SK-N-DZ (cell line): ENCODE data around the gene EME2.

Experiments
- DNase-seq: peaks from one replicate; pipeline ENCODE4 v3.0.0-alpha.2; 2015; ENCODE audit warnings: low spot score
- small RNA-seq, 2 experiments: library from RNA; depleted of rRNA; stranded (forward); fragments of <200 nt; gene quantifications; one replicate each; pipeline ENCODE3, GENCODE V24; 2014

The EME2 gene

DNA sequence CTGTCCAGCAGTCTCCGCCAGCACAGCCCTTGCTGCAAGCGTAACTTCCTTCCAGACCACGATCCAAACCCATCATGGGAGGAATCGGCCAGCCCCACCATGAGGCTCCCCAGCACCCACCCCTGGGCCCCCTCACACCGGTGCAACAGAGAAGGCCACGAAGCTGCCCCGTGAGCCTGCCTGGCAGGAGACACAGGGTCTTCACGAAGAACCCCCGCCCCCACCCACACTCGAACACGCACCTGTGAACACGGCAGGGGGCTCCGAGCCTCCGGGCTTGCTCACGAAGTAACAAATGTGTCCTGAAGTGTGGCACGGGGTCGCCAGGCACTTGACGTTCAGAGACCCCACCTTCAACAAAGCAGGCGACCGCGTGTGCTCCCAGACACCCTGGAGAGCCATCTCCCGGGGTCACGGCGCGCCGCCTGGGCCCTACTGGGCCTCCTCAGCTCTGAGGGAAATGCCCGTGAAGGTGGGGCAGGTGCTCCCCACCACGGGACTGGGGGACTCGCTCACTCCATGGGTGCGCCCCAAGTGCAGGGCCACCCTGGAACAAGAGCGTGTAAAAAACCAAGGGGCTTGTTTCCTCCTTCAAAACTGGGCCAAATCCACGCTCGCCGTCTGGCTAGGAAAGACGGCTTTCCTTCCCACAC, 46.4 kb downstream of the EME2 start:
- no peak for DNase-seq

DNA sequence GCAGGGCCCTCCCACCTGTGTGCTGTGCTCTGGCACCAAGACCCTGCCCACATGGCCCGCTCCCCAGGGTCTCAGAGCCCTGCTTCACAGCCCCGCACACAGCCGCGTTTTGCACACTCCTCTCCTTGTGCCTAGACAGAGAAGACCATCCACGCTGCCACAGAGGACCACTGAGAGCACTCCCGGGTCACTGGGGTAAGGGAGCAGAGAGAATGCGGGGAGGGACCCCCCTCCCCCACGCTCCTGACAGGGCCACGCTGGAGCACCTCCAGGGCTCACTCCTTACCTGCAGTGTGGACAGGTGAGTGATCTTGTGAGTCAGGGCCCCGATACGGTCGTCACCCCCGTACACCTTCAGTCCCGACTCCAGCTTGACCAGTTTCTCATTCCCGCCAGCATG, 47.0 kb downstream of the EME2 start:
- DNase-seq: no peak

DNA sequence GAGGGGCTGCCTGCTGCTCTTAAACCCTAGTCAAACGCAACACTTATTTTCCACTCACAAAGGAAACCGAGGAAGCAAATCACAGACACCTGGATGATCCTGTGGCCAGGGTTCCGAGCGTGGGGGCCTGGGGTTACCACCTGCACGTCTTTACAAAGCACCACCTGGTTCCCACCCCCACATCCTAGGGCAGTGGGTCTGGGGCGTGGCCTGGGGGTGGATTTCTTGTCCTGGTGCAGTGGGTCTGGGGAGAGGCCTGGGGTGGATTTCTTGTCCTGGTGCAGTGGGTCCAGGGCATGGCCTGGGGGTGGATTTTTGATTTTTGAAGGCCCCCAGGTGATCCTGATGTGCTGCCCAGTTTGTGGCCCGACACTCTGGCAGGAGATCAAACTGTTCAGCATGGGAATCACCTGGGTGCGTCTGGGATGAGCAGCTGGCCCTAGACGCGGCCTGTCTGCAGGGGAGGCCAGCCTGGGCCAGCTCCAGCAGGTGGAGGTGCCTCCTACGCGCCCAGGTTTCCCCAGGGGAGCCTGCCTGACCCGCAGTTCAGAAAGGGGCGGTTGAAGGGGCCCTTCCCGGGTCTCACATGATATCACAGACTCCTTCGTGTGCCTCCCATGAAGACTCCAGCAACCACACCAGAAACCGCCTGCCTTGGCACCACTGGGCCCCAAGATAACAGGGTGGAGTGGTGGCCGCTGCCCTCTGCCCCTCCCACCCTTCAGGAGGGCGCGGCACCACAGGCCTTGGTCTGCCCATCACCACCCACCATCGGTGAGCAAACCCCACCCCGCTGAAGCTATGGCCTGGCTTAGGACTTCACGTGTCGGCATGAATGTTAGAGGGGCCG, 47.7 kb downstream of the EME2 start:
- no peak for DNase-seq

DNA sequence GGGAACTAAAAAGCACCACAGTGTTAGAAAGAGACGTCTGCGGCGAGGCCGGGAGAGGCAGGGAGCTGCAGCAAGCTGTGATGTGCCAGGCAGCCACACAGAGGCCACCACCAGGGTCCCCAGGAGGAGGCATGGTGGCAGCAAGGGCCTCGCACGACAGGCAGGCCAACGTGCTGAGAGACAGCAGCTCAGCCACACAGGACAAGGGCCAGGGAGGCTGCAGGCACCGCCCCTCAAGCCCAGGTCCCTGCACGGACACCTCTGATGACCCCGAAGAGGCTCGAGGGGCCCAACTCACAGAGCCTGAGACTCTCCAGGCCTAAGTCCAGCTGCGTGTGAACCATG, 48.3 kb downstream of the EME2 start:
- DNase-seq: no peak

DNA sequence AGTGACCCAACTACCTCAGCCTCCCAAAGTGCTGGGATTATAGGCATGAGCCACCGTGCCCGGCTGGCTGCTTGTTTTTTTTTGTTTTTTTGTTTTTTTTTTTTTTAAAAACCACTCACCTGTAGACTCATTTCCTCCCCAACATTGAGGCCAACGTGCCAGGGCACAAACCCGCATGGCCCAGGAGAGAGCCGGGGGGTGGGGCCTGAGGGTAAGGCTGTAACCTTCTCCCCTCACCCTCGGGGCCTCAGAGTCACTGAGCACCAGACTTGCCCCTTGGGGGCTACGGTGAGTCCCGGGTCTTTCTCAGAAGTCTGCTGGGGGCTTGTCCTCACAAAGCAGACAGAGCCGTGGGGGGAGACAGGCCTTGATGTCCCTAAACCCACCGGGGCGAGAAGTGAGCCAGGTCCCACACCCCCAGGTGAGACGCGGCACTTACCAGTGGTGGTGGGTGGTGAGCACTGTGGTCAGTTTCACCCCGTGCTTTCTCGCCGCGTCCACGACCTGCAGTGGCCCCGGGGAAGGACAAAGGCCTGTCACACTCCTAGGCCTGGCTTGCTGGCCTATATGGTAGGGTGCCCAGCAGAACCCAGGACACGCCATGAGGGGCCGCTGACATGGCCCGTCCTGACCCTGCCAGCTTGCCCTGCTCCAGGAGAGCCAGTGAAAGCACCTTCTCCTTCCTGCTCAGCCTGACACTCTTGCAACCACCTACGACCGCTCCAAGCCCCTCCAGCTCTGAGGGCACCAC, 49.4 kb downstream of the EME2 start:
- no peak for DNase-seq

- no peak for DNase-seq
Measured at GRCh38 chr16:1822801-1823200, 50.2 kb downstream of the EME2 start.

- DNase-seq: no peak
Measured at GRCh38 chr16:1823821-1824220, 51.2 kb downstream of the EME2 start.

DNA sequence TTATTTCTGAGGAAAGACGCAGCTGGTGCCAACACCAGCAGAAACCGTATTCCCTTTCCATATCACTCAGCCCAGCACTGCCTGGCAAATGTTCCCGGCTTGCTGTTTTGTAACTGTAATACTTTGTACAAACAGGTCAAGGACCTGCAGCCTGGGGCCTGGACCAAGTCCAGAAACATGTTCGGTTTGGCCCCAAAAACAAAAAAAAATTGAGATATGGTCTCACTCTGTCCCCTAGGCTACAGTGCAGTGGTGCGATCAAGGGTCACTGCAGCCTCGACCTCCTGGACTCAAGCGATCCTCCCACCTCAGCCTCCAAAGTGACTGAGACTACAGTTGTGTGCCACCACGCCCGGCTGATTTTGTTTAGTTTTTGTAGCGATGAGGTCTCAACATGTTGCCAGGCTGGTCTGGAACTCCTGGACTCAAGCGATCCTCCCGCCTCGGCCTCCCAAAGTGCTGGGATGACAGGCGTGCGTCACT, 52.8 kb downstream of the EME2 start:
- no peak for DNase-seq

Small RNA genes lying within 50 kb of the gene (small RNA-seq; reads per million reads assigned to genes)
- gene MIR3177: 0 reads per million in 2 experiments
